ENCODE measurements around the gene CCSER2. TPM values are rescaled to one million over a fixed set of nuclear protein-coding genes. Genes with fewer than 3 reads are reported as not detected.
A peak's percentile ranks its signal among the peaks of the same experiment; 100 is the strongest.

Gene CCSER2
- total RNA-seq, 1 donor from 2014 or later: 22.4 TPM

DNA sequence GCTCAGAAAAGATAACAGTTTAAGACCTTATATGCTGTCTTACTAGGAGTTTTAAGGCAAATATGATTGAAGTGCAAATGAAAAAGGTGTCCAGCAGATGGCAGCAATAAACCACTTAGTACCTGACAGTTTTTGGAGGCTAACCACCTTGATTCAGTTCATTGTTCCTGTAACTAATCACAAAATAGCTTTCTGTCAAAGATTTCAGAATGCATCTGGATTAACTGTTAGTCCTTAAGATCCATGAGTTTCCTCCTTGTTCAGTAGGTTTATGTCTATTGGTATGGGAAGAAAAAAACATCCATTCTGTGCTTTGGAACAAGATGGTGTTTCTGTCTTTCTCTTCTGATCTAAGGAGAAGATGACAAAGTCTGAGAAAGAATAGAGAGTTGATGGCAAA lies 46.6 kb downstream of the CCSER2 start:
- TF ChIP-seq, protein P1, sequence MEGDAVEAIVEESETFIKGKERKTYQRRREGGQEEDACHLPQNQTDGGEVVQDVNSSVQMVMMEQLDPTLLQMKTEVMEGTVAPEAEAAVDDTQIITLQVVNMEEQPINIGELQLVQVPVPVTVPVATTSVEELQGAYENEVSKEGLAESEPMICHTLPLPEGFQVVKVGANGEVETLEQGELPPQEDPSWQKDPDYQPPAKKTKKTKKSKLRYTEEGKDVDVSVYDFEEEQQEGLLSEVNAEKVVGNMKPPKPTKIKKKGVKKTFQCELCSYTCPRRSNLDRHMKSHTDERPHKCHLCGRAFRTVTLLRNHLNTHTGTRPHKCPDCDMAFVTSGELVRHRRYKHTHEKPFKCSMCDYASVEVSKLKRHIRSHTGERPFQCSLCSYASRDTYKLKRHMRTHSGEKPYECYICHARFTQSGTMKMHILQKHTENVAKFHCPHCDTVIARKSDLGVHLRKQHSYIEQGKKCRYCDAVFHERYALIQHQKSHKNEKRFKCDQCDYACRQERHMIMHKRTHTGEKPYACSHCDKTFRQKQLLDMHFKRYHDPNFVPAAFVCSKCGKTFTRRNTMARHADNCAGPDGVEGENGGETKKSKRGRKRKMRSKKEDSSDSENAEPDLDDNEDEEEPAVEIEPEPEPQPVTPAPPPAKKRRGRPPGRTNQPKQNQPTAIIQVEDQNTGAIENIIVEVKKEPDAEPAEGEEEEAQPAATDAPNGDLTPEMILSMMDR (IDR thresholded peaks at IDR 0.05; ENCODE audit: insufficient read depth, low read length, severe bottlenecking): peak; percentile 60

DNA sequence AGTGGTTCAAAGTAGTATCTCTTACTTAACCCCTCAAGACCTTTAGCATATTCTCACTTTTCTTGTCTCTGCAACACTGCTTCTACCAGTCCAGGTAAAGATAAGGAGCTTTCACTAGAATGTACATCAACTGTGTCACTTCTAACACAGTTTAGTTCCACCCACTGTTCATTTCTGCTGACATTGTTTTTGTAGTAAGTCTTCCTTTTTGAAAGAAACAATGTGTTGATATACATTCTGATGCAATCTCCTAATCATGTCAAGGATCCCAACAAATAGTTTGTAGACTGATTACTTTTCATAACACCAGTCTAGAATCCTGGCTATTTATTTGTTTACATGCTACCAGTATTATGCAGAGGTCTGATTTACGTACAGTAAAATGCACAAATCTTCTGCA lies 47.5 kb downstream of the CCSER2 start:
- no peaks in the 10 kb centered on the region for H3K27me3 ChIP-seq (ENCODE audit: control insufficient read depth, insufficient read depth, low read length)
- DNase-seq (ENCODE audit: low read depth): no peak

More for the DNA sequence above, 46.6 kb downstream of the CCSER2 start:
- H3K36me3 ChIP-seq (ENCODE audit: control insufficient read depth, insufficient read depth, low read length): no peaks in the 10 kb centered on the region
- no peaks in the 10 kb centered on the region for H3K27me3 ChIP-seq (ENCODE audit: control insufficient read depth, insufficient read depth, low read length)
- H3K4me3 ChIP-seq (ENCODE audit: low read depth, low read length): no peak overlapping the region
- peak; percentile 64 for DNase-seq (ENCODE audit: low read depth)
- no peak for FAIRE-seq

DNA sequence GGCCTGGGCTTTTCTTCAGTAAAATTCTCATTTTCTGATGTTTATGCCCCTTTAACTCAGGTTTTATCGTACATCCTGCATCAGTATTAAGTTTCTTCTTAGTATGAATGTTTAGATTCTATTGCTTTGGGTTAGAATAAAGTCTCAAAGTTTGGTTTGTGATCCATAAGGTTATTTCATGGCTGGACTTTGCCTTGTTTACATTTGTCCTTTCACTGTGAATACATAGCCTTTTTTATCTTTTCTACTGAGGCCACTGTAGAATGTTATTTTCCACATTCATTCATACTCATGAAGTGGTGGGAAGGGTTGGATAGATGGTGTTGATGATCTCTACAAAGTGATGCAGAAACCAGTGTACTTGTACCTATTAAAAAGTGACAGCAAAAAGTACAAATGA lies 59.8 kb downstream of the CCSER2 start:
- DNase-seq (ENCODE audit: low read depth) (no peak), FAIRE-seq (no peak)
- H3K36me3 ChIP-seq (ENCODE audit: control insufficient read depth, insufficient read depth, low read length): peaks cover 2% of the 10 kb centered on the region
- H3K27me3 ChIP-seq (ENCODE audit: control insufficient read depth, insufficient read depth, low read length): no peaks in the 10 kb centered on the region
- H3K4me3 ChIP-seq (ENCODE audit: low read depth, low read length): no peak overlapping the region
- TF ChIP-seq, protein P1 (IDR thresholded peaks at IDR 0.05; ENCODE audit: insufficient read depth, low read length, severe bottlenecking): no peak

More for the DNA sequence above, 47.5 kb downstream of the CCSER2 start:
- H3K4me3 ChIP-seq (ENCODE audit: low read depth, low read length): no peak overlapping the region
- H3K36me3 ChIP-seq (ENCODE audit: control insufficient read depth, insufficient read depth, low read length): no peaks in the 10 kb centered on the region
- TF ChIP-seq, protein P1 (IDR thresholded peaks at IDR 0.05; ENCODE audit: insufficient read depth, low read length, severe bottlenecking): no peak
- no peak for FAIRE-seq

DNA sequence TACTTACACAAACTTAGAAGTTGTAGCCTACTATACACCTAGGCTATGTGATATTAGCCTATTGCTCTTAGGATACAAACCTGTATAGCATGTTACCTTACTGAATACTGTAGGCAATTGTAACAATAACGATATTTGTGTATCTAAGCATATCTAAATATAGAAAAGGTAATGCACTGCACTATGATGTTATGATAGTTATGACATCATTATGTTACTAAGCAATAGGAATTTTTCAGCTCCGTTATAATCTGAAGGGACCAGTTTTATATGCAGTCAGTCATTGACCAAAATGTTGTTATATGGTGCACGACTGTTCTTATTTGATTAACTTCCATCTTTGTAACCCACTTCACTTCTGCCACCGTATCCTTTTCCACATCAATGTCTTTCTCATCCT lies 62.0 kb downstream of the CCSER2 start:
- no peak for DNase-seq (ENCODE audit: low read depth)
- no peak for FAIRE-seq

DNA sequence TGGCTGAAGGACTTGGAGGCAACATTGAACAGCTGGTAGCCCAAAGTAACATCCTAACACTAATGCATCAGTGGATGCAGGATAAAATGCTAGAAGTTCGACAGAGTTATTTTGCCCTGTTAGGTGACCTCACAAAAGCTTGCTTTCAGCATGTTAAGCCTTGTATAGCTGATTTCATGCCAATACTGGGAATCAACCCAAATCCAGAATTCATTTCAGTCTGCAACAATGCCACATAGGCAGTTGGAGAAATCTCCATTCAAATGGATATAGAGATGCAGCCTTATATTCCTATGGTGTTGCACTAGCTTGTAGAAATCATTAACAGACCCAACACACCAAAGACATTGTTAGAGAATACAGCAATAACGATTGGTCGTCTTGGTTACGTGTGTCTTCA lies 62.9 kb downstream of the CCSER2 start:
- no peak for DNase-seq (ENCODE audit: low read depth)
- H3K4me3 ChIP-seq (ENCODE audit: low read depth, low read length): no peak overlapping the region
- peaks cover 2% of the 10 kb centered on the region for H3K36me3 ChIP-seq (ENCODE audit: control insufficient read depth, insufficient read depth, low read length)
- no peaks in the 10 kb centered on the region for H3K27me3 ChIP-seq (ENCODE audit: control insufficient read depth, insufficient read depth, low read length)
- FAIRE-seq: no peak
- TF ChIP-seq, protein P1 (IDR thresholded peaks at IDR 0.05; ENCODE audit: insufficient read depth, low read length, severe bottlenecking): no peak

More for the DNA sequence above, 62.0 kb downstream of the CCSER2 start:
- no peaks in the 10 kb centered on the region for H3K27me3 ChIP-seq (ENCODE audit: control insufficient read depth, insufficient read depth, low read length)
- H3K36me3 ChIP-seq (ENCODE audit: control insufficient read depth, insufficient read depth, low read length): peaks cover 2% of the 10 kb centered on the region
- TF ChIP-seq, protein P1 (IDR thresholded peaks at IDR 0.05; ENCODE audit: insufficient read depth, low read length, severe bottlenecking): no peak
- no peak overlapping the region for H3K4me3 ChIP-seq (ENCODE audit: low read depth, low read length)

DNA sequence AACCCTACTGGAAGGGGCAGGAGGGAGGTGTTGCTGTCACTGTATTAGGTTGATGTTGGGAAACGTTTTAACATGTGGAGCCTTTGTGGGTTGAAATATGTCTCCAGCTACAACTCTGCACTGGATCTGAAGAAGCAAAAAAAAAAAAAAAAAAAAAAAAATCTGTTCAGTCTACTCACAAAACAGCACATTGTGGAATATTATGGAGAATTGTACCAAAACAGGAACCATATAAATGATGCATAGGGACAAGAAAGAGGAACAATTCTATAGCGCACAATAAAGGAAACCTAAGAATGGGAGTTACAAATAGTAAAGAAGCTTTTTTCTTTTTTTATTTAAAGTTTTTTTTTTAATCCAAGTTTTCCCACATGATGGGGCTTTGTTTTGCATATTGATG lies 63.8 kb downstream of the CCSER2 start:
- no peak overlapping the region for H3K4me3 ChIP-seq (ENCODE audit: low read depth, low read length)

More for the DNA sequence above, 63.8 kb downstream of the CCSER2 start:
- no peak for FAIRE-seq
- H3K36me3 ChIP-seq (ENCODE audit: control insufficient read depth, insufficient read depth, low read length): peaks cover 2% of the 10 kb centered on the region
- TF ChIP-seq, protein P1 (IDR thresholded peaks at IDR 0.05; ENCODE audit: insufficient read depth, low read length, severe bottlenecking): no peak
- H3K27me3 ChIP-seq (ENCODE audit: control insufficient read depth, insufficient read depth, low read length): no peaks in the 10 kb centered on the region
- DNase-seq (ENCODE audit: low read depth): no peak
